ENCODE results near the gene ARID2. TPM values are rescaled to one million over a fixed set of nuclear protein-coding genes. Genes with fewer than 3 reads are reported as not detected.
A peak's percentile ranks its signal among the peaks of the same experiment; 100 is the strongest.

The ARID2 gene
- total and polyA plus RNA-seq, 9 of the 15 experiments (the other 6 are each of a cell fraction or from before 2014, with no cell fraction given), result 13.4 to 41.6 (median 29.4) TPM

GRCh38 chr12:45727301-45727979 lies 2.1 kb upstream of the ARID2 start (continued):
- TF ChIP-seq ZNF444 (CRISPR knock-in tag; IDR thresholded peaks at IDR 0.05) (no peak), ELK3 (CRISPR knock-in tag; IDR thresholded peaks at IDR 0.05) (no peak), KDM5B (IDR thresholded peaks at IDR 0.05; ENCODE audit: insufficient replicate concordance, low read depth, low read length) (peak; percentile 94), NR4A1 (CRISPR knock-in tag; IDR thresholded peaks at IDR 0.05) (no peak), NR4A1 (tag; IDR thresholded peaks at IDR 0.05) (no peak), TAF7 (tag; IDR thresholded peaks at IDR 0.05) (peak; percentile 81), SAP30 (IDR thresholded peaks at IDR 0.05; ENCODE audit: borderline replicate concordance, insufficient read depth, low read depth, low read length, poor library complexity, severe bottlenecking) (peak; percentile 71), CEBPB (tag; IDR thresholded peaks at IDR 0.05) (peak; percentile 82; the same call in 1 of the 2 replicates), PKNOX1 (IDR thresholded peaks at IDR 0.05) (0 out of 2 replicates have a peak, but pooled peaks have one; percentile 43), SOX6 (IDR thresholded peaks at IDR 0.05) (peak; percentile 87), ZNF592 (IDR thresholded peaks at IDR 0.05) (no peak), DPF2 (IDR thresholded peaks at IDR 0.05) (peak; percentile 63), ZNF436 (CRISPR knock-in tag; IDR thresholded peaks at IDR 0.05) (no peak)
- TF ChIP-seq, protein P1, sequence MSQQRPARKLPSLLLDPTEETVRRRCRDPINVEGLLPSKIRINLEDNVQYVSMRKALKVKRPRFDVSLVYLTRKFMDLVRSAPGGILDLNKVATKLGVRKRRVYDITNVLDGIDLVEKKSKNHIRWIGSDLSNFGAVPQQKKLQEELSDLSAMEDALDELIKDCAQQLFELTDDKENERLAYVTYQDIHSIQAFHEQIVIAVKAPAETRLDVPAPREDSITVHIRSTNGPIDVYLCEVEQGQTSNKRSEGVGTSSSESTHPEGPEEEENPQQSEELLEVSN (IDR thresholded peaks at IDR 0.05; ENCODE audit: borderline replicate concordance in 1 of 2, extremely low read depth in 1 of 2, insufficient read depth in 1 of 2, insufficient read length in 1 of 2, low read depth in 1 of 2, low read length in 1 of 2, poor library complexity in 1 of 2, severe bottlenecking in 1 of 2), result peak in 1 of 2 experiments; percentile 11
- TF ChIP-seq, protein P2, sequence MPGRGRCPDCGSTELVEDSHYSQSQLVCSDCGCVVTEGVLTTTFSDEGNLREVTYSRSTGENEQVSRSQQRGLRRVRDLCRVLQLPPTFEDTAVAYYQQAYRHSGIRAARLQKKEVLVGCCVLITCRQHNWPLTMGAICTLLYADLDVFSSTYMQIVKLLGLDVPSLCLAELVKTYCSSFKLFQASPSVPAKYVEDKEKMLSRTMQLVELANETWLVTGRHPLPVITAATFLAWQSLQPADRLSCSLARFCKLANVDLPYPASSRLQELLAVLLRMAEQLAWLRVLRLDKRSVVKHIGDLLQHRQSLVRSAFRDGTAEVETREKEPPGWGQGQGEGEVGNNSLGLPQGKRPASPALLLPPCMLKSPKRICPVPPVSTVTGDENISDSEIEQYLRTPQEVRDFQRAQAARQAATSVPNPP (IDR thresholded peaks at IDR 0.05; ENCODE audit: borderline replicate concordance, insufficient read depth, insufficient read length), result no peak
